Measurements from ENCODE around the gene GTPBP4.

- TF ChIP-seq POLR2A (IDR thresholded peaks at IDR 0.05) (no peak), CTCF (IDR thresholded peaks at IDR 0.05) (no peak)
These were observed 6.8 kb downstream of the GTPBP4 start for GRCh38 chr10:994836-995558.

All from right lobe of liver (tissue), 4 donors.